SK-N-SH treated with all-trans-retinoic acid at 6 μM for 48 hours (cell line): Measurements from ENCODE around the gene RAMP2.

Source experiments
- ATAC-seq: fragments of 200-7000 bp; cut with Tn5 transposase; 3 replicates; pipeline ENCODE4 v1.9.1; 2020; ENCODE audit warnings: mild to moderate bottlenecking, moderate library complexity
- ARNTL ChIP-seq: fragments of 450-650 bp; formaldehyde crosslinking; IDR thresholded peaks from 2 replicates; pipeline ENCODE4 v1.5.0; 2020; ENCODE audit warnings: low read depth, mild to moderate bottlenecking, moderate library complexity, borderline replicate concordance
- BACH2 ChIP-seq: fragments of 250-450 bp; sonication (Bioruptor Pico); IDR thresholded peaks from 2 replicates; pipeline ENCODE4 v1.9.0; 2021; ENCODE audit warnings: mild to moderate bottlenecking, borderline replicate concordance
- CSDC2 ChIP-seq: fragments of 250-450 bp; sonication (Bioruptor Pico); IDR thresholded peaks from 2 replicates; pipeline ENCODE4 v1.5.0; 2020; ENCODE audit warnings: mild to moderate bottlenecking, moderate library complexity
- ESRRG ChIP-seq: fragments of 250-450 bp; sonication (Bioruptor Pico); IDR thresholded peaks from 2 replicates; pipeline ENCODE4 v1.6.1; 2021; ENCODE audit warnings: mild to moderate bottlenecking
- GLIS3 ChIP-seq: fragments of 250-450 bp; sonication (Bioruptor Pico); IDR thresholded peaks from 2 replicates; pipeline ENCODE4 v1.5.0; 2020; ENCODE audit warnings: mild to moderate bottlenecking, moderate library complexity
- ISL1 ChIP-seq: fragments of 250-450 bp; sonication (Bioruptor Pico); IDR thresholded peaks from 2 replicates; pipeline ENCODE4 v2.1.2; 2022; ENCODE audit warnings: mild to moderate bottlenecking, moderate library complexity
- OSR1 ChIP-seq: fragments of 250-450 bp; sonication (Bioruptor Pico); IDR thresholded peaks from 2 replicates; pipeline ENCODE4 v1.8.0; 2022; ENCODE audit warnings: moderate library complexity, mild to moderate bottlenecking, inconsistent platforms
- PATZ1 ChIP-seq: fragments of 250-450 bp; sonication (Bioruptor Pico); IDR thresholded peaks from 2 replicates; pipeline ENCODE4 v1.8.0; 2020; ENCODE audit warnings: mild to moderate bottlenecking, moderate library complexity, borderline replicate concordance
- POU6F1 ChIP-seq: fragments of 250-450 bp; sonication (Bioruptor Pico); IDR thresholded peaks from 2 replicates; pipeline ENCODE4 v1.8.0; 2021; ENCODE audit warnings: low read depth, mild to moderate bottlenecking, moderate library complexity, borderline replicate concordance
- PPARA ChIP-seq: fragments of 250-450 bp; sonication (Bioruptor Pico); IDR thresholded peaks from 2 replicates; pipeline ENCODE4 v1.5.0; 2020; ENCODE audit warnings: mild to moderate bottlenecking, borderline replicate concordance
- RARB ChIP-seq: fragments of 250-450 bp; sonication (Bioruptor Pico); IDR thresholded peaks from 2 replicates; pipeline ENCODE4 v1.8.0; 2021; ENCODE audit warnings: mild to moderate bottlenecking, moderate library complexity
- SNAI2 ChIP-seq: fragments of 250-450 bp; sonication (Bioruptor Pico); IDR thresholded peaks from 2 replicates; pipeline ENCODE4 v1.5.0; 2020; ENCODE audit warnings: mild to moderate bottlenecking, moderate library complexity
- TCF4 ChIP-seq: fragments of 250-450 bp; sonication (Bioruptor Pico); IDR thresholded peaks from 2 replicates; pipeline ENCODE4 v1.8.0; 2021; ENCODE audit warnings: mild to moderate bottlenecking, moderate library complexity, borderline replicate concordance
- TOX ChIP-seq: fragments of 250-450 bp; sonication (Bioruptor Pico); IDR thresholded peaks from 2 replicates; pipeline ENCODE4 v1.8.0; 2021; ENCODE audit warnings: mild to moderate bottlenecking, moderate library complexity, borderline replicate concordance
- TSHZ2 ChIP-seq: fragments of 250-450 bp; sonication (Bioruptor Pico); IDR thresholded peaks from 2 replicates; pipeline ENCODE4 v1.5.0; 2020; ENCODE audit warnings: mild to moderate bottlenecking, moderate library complexity
- ZC3H10 ChIP-seq: fragments of 250-450 bp; sonication (Bioruptor Pico); IDR thresholded peaks from 2 replicates; pipeline ENCODE4 v1.5.1; 2021; ENCODE audit warnings: mild to moderate bottlenecking, moderate library complexity
- ZFP3 ChIP-seq: fragments of 250-450 bp; sonication (Bioruptor Pico); IDR thresholded peaks from 2 replicates; pipeline ENCODE4 v1.5.0; 2020; ENCODE audit warnings: mild to moderate bottlenecking, moderate library complexity
- ZFP30 ChIP-seq: fragments of 450-650 bp; formaldehyde crosslinking; IDR thresholded peaks from 2 replicates; pipeline ENCODE4 v1.5.0; 2022; ENCODE audit warnings: mild to moderate bottlenecking, moderate library complexity
- ZNF70 ChIP-seq: fragments of 450-650 bp; formaldehyde crosslinking; IDR thresholded peaks from 2 replicates; pipeline ENCODE4 v1.5.0; 2020; ENCODE audit warnings: mild to moderate bottlenecking, moderate library complexity
- ZNF8 ChIP-seq: fragments of 450-650 bp; formaldehyde crosslinking; IDR thresholded peaks from 2 replicates; pipeline ENCODE4 v1.5.0; 2020; ENCODE audit warnings: mild to moderate bottlenecking, moderate library complexity

RAMP2 gene

DNA sequence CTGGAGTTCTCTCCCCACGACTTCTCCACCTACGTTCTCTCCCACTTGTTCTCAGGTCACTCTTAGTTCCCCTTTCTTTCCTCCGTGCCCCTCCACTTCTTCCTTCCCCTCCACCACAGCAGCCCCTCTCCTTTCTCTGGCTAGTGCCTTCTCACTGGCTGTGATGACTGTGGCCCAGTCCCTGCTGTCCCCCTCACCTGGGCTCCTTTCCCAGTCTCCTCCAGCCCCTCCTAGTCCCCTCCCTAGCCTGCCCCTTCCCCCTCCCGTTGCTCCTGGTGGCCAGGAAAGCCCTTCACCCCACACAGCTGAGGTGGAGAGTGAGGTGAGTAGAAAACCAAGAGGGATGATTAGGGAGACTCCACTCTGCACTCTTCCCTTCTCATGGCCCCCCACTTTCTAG, 34.0 kb downstream of the RAMP2 start:
- ATAC-seq, result no peak
- TF ChIP-seq TCF4 (CRISPR knock-in tag) (no peak), ZNF70 (CRISPR knock-in tag) (no peak), PATZ1 (CRISPR knock-in tag) (no peak), TSHZ2 (CRISPR knock-in tag) (no peak), ZNF8 (CRISPR knock-in tag) (no peak), TOX (CRISPR knock-in tag) (no peak), ARNTL (CRISPR knock-in tag) (no peak), SNAI2 (CRISPR knock-in tag) (no peak), BACH2 (CRISPR knock-in tag) (no peak), ISL1 (CRISPR knock-in tag) (no peak), ESRRG (CRISPR knock-in tag) (no peak), RARB (no peak), GLIS3 (CRISPR knock-in tag) (no peak), ZFP30 (CRISPR knock-in tag) (no peak), POU6F1 (CRISPR knock-in tag) (no peak)

DNA sequence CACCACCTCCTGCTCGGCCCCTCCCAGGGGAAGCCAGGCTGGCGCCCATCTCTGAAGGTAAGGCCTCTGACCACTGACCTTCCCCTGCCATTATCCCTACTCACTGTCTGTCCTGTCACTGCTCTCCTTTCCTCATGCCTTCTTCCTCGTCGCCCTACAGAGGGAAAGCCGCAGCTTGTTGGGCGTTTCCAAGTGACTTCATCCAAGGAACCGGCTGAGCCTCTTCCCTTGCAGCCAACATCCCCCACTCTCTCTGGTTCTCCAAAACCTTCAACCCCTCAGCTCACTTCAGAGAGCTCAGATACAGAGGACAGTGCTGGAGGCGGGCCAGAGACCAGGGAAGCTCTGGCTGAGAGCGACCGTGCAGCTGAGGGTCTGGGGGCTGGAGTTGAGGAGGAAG, 34.4 kb downstream of the RAMP2 start:
- ATAC-seq, result no peak
- TF ChIP-seq GLIS3 (CRISPR knock-in tag) (no peak), OSR1 (no peak), ISL1 (CRISPR knock-in tag) (no peak), RARB (no peak), PPARA (CRISPR knock-in tag) (no peak), ZNF8 (CRISPR knock-in tag) (no peak), PATZ1 (CRISPR knock-in tag) (no peak), POU6F1 (CRISPR knock-in tag) (no peak), ARNTL (CRISPR knock-in tag) (no peak), TCF4 (CRISPR knock-in tag) (no peak), BACH2 (CRISPR knock-in tag) (no peak), CSDC2 (CRISPR knock-in tag) (no peak), ZC3H10 (CRISPR knock-in tag) (no peak), TSHZ2 (CRISPR knock-in tag) (no peak), SNAI2 (CRISPR knock-in tag) (no peak), ZFP3 (CRISPR knock-in tag) (no peak)
